Mesodermal cell (in vitro differentiated cells): Measurements from ENCODE around the gene SLC7A1.
A peak's percentile ranks its signal among the peaks of the same experiment; 100 is the strongest.

Experiments used
- H3K27ac ChIP-seq: 2 replicates; pipeline ENCODE4 v1.7.0; 2013; ENCODE audit warnings: mild to moderate bottlenecking, low read depth, low read length, moderate library complexity; ENCODE audit not compliant: severe bottlenecking
- H3K36me3 ChIP-seq: 2 replicates; pipeline ENCODE4 v1.7.1; 2013; ENCODE audit warnings: mild to moderate bottlenecking, low read length, moderate library complexity; ENCODE audit not compliant: control insufficient read depth, insufficient read depth
- H3K4me1 ChIP-seq: one replicate; pipeline ENCODE4 v1.7.1; 2013; ENCODE audit warnings: mild to moderate bottlenecking, low read length; ENCODE audit not compliant: insufficient read depth, control insufficient read depth, poor library complexity, severe bottlenecking
- H3K4me3 ChIP-seq: 2 replicates; pipeline ENCODE4 v1.7.0; 2013; ENCODE audit warnings: low read length, control low read depth, mild to moderate bottlenecking; ENCODE audit not compliant: insufficient read depth, poor library complexity, severe bottlenecking; ENCODE audit errors: extremely low read depth
- H3K9me3 ChIP-seq: 2 replicates; pipeline ENCODE4 v1.7.1; 2013; ENCODE audit warnings: mild to moderate bottlenecking, low read length, moderate library complexity; ENCODE audit not compliant: control insufficient read depth
- WGBS, 2 experiments: methylation state at CpG; one replicate each; pipeline ENCODE4 v1.1.5; 2013; ENCODE audit warnings: missing lambda C conversion rate in 2 of 2; ENCODE audit not compliant: insufficient coverage in 2 of 2; 5-methylcytosine and 5-hydroxymethylcytosine counted together

SLC7A1 gene

DNA sequence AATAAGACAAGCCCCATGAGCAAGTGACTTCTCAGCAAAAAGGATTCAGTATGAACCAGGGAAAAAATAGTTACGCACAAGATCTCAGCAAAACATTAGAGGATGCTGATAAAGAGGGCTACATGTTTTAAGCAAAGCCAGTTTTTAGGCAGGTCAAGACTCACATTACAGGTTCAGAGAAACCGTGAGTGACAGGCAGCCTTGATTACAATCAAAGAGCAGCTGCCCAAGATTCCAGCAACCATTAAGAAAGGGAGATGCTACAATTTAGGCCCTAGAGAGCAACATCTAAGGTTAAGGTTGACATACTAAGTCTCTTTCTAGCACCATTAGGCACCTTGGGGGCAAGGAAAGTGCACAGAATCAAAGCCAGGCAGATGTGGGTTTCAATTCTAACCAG lies 2.8 kb upstream of the SLC7A1 start:
- Histone ChIP-seq H3K4me3 (no peak overlapping the region), H3K27ac (no peak overlapping the region), H3K9me3 (no peaks in the 10 kb centered on the region), H3K4me1 (peaks cover 8% of the 10 kb centered on the region), H3K36me3 (no peaks in the 10 kb centered on the region)
- 85 to 95% methylated on average over 2 of the region's 2 CpGs for WGBS, 2 experiments

DNA sequence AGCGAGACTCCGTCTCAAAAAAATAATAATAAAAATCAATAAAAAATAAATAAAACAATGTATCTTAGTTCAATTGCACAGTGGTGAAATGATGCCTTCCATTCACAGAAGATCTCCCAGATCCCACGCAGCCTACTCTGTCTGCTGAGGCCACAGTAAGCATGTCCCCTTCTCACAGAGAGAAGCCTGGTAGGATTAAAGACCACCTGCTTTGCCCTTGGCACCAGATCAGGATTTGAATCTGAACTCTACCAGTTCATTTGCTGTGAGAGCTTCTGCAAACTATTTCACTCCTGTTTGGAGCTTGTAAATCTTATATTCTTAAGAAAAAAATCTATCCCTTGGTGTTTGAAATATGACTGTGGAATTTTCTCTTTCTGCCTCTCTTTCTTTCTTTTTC lies 2.2 kb upstream of the SLC7A1 start:
- Histone ChIP-seq H3K9me3 (no peaks in the 10 kb centered on the region), H3K4me3 (no peak overlapping the region), H3K4me1 (peaks cover 13% of the 10 kb centered on the region), H3K36me3 (peaks cover 1% of the 10 kb centered on the region), H3K27ac (no peak overlapping the region)
- WGBS, 2 experiments = 100% methylated on average over 1 of the region's 3 CpGs

- Histone ChIP-seq H3K4me1 (peaks cover 16% of the 10 kb centered on the region), H3K36me3 (peaks cover 6% of the 10 kb centered on the region), H3K27ac (no peak overlapping the region), H3K4me3 (no peak overlapping the region), H3K9me3 (no peaks in the 10 kb centered on the region)
- WGBS, 2 experiments = 94 to 96% methylated on average over 9 to 10 of the region's 10 CpGs
Observed at GRCh38 chr13:29597246-29597645, 1.8 kb upstream of the SLC7A1 start.

DNA sequence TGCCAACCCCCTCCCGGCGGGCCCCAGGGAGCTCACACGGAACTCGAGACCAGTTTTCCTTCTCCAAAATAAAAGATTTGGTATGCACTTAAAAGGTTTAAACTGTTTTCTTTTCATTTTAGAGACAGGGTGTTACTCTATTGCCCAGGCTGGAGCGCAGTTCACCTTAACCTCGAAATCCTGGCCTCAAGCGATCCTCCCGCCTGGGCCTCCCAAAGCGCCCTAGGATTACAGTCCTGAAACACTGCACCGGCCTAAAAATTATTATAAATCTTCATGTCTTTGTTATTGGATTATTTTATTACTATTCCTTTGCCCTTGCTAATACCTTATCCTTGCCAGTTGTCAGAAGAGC lies 553 bp upstream of the SLC7A1 start:
- WGBS, 2 experiments = 92% methylated on average over 2 of the region's 10 CpGs; no CpG with 5 or more reads in 1 of the 2 experiments
- H3K4me1 ChIP-seq = peaks cover 26% of the 10 kb centered on the region
- peaks cover 16% of the 10 kb centered on the region for H3K36me3 ChIP-seq
- peak overlapping the region; percentile 77 for H3K4me3 ChIP-seq
- H3K9me3 ChIP-seq = no peaks in the 10 kb centered on the region
- H3K27ac ChIP-seq = no peak overlapping the region

GRCh38 chr13:29594710-29595379 lies 643 bp downstream of the SLC7A1 start:
- 0% methylated on average over 55 to 74 of the region's 75 CpGs for WGBS, 2 experiments
- Histone ChIP-seq H3K36me3 (peaks cover 16% of the 10 kb centered on the region), H3K9me3 (no peaks in the 10 kb centered on the region), H3K27ac (peak overlapping the region; percentile 91), H3K4me3 (peak overlapping the region; percentile 77), H3K4me1 (peaks cover 33% of the 10 kb centered on the region)

DNA sequence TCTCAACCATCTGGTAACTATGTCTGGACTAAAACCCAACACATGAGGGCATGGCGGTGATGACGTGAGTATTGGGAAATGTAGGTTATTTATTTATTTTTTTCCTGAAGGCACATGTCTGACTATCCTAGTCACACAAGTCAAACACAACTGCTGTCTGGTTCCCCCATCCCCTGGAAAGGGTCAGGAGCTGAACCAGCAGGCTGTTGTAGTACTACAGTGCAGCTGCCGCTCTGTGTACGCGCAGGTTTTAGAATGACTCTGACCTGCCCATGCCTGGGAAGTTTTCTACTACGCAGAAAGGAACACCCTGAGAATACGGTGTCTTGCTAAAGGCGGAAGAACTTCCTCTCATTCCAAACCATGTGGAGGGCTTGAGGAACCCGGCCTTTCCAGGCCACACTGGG lies 1.2 kb downstream of the SLC7A1 start:
- Histone ChIP-seq H3K4me1 (peaks cover 38% of the 10 kb centered on the region), H3K36me3 (peaks cover 16% of the 10 kb centered on the region), H3K9me3 (no peaks in the 10 kb centered on the region), H3K4me3 (peak overlapping the region; percentile 77), H3K27ac (peak overlapping the region; percentile 91)
- 4% methylated on average over 7 of the region's 9 CpGs for WGBS, 2 experiments

DNA sequence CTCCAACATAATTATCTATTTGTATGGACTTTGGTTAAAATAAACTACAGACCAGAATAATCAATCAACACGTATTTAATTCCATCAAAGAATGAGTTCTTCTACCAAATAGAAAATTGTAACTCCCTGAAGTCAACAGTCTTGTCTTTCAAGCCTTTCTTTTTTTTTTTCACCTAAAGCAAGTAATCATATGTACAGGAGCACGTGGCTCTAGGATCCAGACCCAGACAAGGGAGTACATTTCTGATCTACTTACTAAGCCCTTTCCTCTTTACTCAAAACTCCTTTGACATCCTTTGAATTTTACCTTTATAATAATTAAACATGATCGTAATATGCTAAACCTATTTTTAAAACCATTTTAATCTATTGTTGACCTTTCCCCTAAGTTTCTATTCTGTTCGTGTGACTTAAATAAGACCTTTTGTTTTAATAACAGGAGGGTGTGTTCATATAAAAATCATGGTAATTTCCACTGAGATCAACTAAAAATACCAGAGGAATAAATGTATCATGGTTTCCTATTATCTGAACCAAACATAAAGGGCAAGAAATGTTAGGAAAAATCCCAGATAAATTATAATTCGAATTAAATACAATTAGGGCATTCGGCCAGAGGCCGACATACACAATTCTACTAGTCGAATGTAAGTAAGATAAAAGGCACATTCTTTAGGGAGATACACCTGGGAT lies 1.7 kb downstream of the SLC7A1 start:
- peak overlapping the region; percentile 77 for H3K4me3 ChIP-seq
- peaks cover 38% of the 10 kb centered on the region for H3K4me1 ChIP-seq
- no peaks in the 10 kb centered on the region for H3K9me3 ChIP-seq
- no peak overlapping the region for H3K27ac ChIP-seq
- peaks cover 17% of the 10 kb centered on the region for H3K36me3 ChIP-seq
- WGBS, 2 experiments = 85 to 86% methylated on average over 1 to 4 of the region's 8 CpGs

GRCh38 chr13:29591310-29591709 lies 4.2 kb downstream of the SLC7A1 start:
- no peak overlapping the region for H3K27ac ChIP-seq
- WGBS, 2 experiments = 94 to 96% methylated on average over 5 of the region's 5 CpGs
- no peaks in the 10 kb centered on the region for H3K9me3 ChIP-seq
- H3K4me3 ChIP-seq = no peak overlapping the region
- peaks cover 34% of the 10 kb centered on the region for H3K36me3 ChIP-seq
- H3K4me1 ChIP-seq = peaks cover 38% of the 10 kb centered on the region

DNA sequence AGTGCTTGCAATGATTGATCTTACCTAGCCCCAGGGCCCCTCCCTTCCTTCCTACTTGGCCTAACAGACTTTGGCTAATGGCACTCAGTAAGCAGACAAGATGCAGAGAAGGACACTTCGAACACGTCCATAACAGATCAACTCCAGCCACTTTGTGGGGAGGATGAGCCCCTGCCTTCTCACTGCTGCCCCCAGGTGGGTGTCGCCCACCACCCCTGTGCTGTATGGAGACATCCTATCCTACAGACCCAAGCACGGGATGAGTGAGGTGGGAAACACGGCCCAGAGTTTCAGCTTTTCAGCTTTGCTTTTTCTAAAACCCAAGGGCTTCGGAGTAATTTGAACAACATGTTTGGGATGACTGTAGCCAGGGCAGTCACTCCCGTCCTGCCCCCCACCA lies 5.5 kb downstream of the SLC7A1 start:
- peaks cover 34% of the 10 kb centered on the region for H3K36me3 ChIP-seq

GRCh38 chr13:29589234-29589633 lies 6.3 kb downstream of the SLC7A1 start:
- no peak overlapping the region for H3K27ac ChIP-seq

More for the DNA sequence above, 5.5 kb downstream of the SLC7A1 start:
- Histone ChIP-seq H3K27ac (no peak overlapping the region), H3K4me1 (peaks cover 38% of the 10 kb centered on the region), H3K9me3 (no peaks in the 10 kb centered on the region), H3K4me3 (no peak overlapping the region)
- 78 to 80% methylated on average over 2 to 4 of the region's 7 CpGs for WGBS, 2 experiments

GRCh38 chr13:29587645-29588044 lies 7.8 kb downstream of the SLC7A1 start:
- peaks cover 32% of the 10 kb centered on the region for H3K4me1 ChIP-seq
- H3K4me3 ChIP-seq = no peak overlapping the region
- H3K27ac ChIP-seq = no peak overlapping the region
- no peaks in the 10 kb centered on the region for H3K9me3 ChIP-seq
- H3K36me3 ChIP-seq = peaks cover 33% of the 10 kb centered on the region
- 100% methylated on average over 1 of the region's 7 CpGs; no CpG with 5 or more reads in 1 of the 2 experiments for WGBS, 2 experiments

More at GRCh38 chr13:29589234-29589633, 6.3 kb downstream of the SLC7A1 start:
- Histone ChIP-seq H3K9me3 (no peaks in the 10 kb centered on the region), H3K4me1 (peaks cover 38% of the 10 kb centered on the region), H3K36me3 (peaks cover 34% of the 10 kb centered on the region), H3K4me3 (no peak overlapping the region)
- WGBS, 2 experiments = 80 to 92% methylated on average over 3 to 4 of the region's 6 CpGs
